ENCODE results near the gene CA11. TPM values are rescaled to one million over a fixed set of nuclear protein-coding genes. Genes with fewer than 3 reads are reported as not detected.

The CA11 gene
- total RNA-seq, 4 donors from 2014 or later, result 4.6 to 13.4 (median 6.3) TPM

GRCh38 chr19:48674216-48674809 is 28.3 kb upstream of the CA11 start:
- Histone ChIP-seq H3K4me1 (peaks cover 6 to 7% of the 10 kb centered on the region in 2 donors), H3K9me3 (no peaks in the 10 kb centered on the region), H3K27me3 (no peaks in the 10 kb centered on the region), H3K4me3 (replicated peaks in 1 of 3) (no peak overlapping the region), H3K36me3 (no peaks in the 10 kb centered on the region), H3K27ac (no peak overlapping the region)
- TF ChIP-seq CTCF (IDR thresholded peaks at IDR 0.05), result no peak
- TF ChIP-seq POLR2A (IDR thresholded peaks at IDR 0.05), result no peak
- intact Hi-C loops (cut with DNase I), result no loop called here
- no peak for DNase-seq
- WGBS, 2 donors, result 96% methylated on average over 9 to 10 of the region's 19 CpGs

DNA sequence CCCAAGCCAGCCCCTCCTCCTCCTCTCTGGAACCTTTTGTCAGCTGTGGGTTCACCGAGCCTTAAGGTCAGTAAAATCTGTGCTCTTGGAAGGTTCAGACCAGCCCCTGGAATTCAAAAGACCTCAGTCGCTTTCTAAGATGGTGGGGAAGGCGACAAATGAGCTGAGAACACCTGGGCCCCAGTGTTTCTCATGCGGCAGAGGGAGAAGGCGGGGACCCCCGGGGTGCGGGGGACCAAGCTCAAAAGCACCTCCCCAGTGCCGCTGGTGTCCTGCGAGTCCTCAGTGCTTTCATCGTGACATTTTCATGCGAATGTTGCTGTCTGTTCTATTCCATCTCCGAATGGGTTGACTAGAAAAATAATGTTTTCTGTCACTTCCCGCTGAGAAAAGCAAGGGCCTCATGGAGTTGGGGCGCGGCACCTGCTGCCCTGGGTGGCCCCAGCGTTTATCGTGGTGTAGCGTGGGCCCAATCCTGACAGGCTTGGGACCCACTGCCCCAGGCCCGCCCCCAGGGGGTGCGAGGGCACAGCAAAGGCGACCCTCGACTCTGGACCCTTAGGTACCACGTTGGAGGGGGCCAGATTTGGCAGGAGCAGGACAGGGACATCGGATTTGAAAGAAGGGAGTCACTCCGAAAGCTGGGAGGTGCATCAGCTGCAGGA is 27.6 kb upstream of the CA11 start:
- Histone ChIP-seq H3K9me3 (no peaks in the 10 kb centered on the region), H3K27ac (no peak overlapping the region), H3K4me3 (replicated peaks in 1 of 3) (no peak overlapping the region), H3K36me3 (no peaks in the 10 kb centered on the region), H3K27me3 (no peaks in the 10 kb centered on the region), H3K4me1 (peaks cover 6 to 7% of the 10 kb centered on the region in 2 donors)
- no peak for TF ChIP-seq CTCF (IDR thresholded peaks at IDR 0.05)
- no peak for DNase-seq
- WGBS, 2 donors, result 77 to 78% methylated on average over 23 to 25 of the region's 25 CpGs
- intact Hi-C loops (cut with DNase I), result no loop called here

- Histone ChIP-seq H3K27ac (no peak within 1 kb of the TSS), H3K4me1 (peaks cover 6 to 7% of the 10 kb centered on the region in 2 donors), H3K27me3 (no peaks in the 10 kb centered on the region), H3K36me3 (no peaks in the 10 kb centered on the region), H3K9me3 (no peaks in the 10 kb centered on the region), H3K4me3 (replicated peaks in 1 of 3) (no peak within 1 kb of the TSS)
- WGBS, 2 donors, result 78 to 80% methylated on average over 1 to 14 of the region's 25 CpGs
- TF ChIP-seq POLR2A (IDR thresholded peaks at IDR 0.05), result no peak
- no peak for TF ChIP-seq CTCF (IDR thresholded peaks at IDR 0.05)
- intact Hi-C loops (cut with DNase I), result no loop called here
- DNase-seq, result no peak
Observed at GRCh38 chr19:48672994-48673393, 27.0 kb upstream of the CA11 start, which contains the start of gene NTN5. Gene NTN5, minus strand, starts transcription at chr19:48673017. Its CDS starts 2,031 bp downstream, at chr19:48670986.

DNA sequence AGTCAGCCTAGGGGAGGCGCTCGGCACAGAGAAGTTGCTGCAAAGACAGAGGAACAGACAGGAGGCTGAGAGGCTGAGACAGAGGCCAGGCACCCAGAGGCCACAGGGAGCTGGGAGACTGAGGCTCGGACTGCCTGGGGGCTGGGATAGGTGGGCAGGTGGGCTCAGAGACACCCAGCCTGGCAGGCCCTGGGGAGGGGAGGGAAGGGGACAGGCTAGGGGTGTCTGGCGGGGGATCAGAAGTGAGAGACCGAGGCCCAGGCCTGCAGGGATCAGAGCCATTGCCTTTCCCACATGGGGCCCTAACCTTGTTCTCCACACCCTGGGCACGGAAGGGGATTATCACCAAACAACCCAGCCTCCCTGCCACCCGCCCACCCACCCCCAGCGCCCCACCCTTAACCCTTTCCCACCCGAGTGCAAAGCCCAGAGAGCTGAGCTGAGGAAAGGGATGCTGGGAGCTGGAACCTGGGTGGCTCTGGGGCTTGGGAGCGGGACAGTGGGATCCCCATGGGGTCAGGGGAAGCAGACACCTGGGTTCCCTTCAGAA is 25.5 kb upstream of the CA11 start:
- Histone ChIP-seq H3K4me1 (peaks cover 6 to 7% of the 10 kb centered on the region in 2 donors), H3K27ac (no peak overlapping the region), H3K4me3 (replicated peaks in 1 of 3) (no peak overlapping the region), H3K9me3 (no peaks in the 10 kb centered on the region), H3K27me3 (no peaks in the 10 kb centered on the region), H3K36me3 (no peaks in the 10 kb centered on the region)
- WGBS, 2 donors, result 71 to 82% methylated on average over 7 to 8 of the region's 10 CpGs
- no peak for DNase-seq
- intact Hi-C loops (cut with DNase I), result no loop called here
- TF ChIP-seq CTCF (IDR thresholded peaks at IDR 0.05), result no peak
- TF ChIP-seq POLR2A (IDR thresholded peaks at IDR 0.05), result no peak
